Aorta (tissue), 5 donors: ENCODE data around the gene SLC8A1. TPM values are rescaled to one million over a fixed set of nuclear protein-coding genes. Genes with fewer than 3 reads are reported as not detected.

ENCODE experiments used
- ATAC-seq: fragments of 200-7000 bp; cut with Tn5 transposase; one replicate; pipeline ENCODE4 v1.9.1; 2022; ENCODE audit warnings: moderate library complexity; ENCODE audit not compliant: low FRiP score
- DNase-seq, 2 donors: peaks; one replicate each; pipeline ENCODE4 v3.0.0-alpha.2; 2020
- H3K27ac ChIP-seq, 2 donors: one replicate each; pipeline ENCODE4 v1.5.1; 2013; ENCODE audit warnings: low read length in 2 of 2, mild to moderate bottlenecking in 2 of 2, moderate library complexity in 2 of 2, control low read depth in 1 of 2, inconsistent platforms in 1 of 2, low read depth in 1 of 2
- H3K27me3 ChIP-seq, 2 donors: one replicate each; pipeline ENCODE4 v1.6.1; 2013; ENCODE audit warnings: control low read depth in 1 of 2, low read length in 1 of 2, mild to moderate bottlenecking in 1 of 2, moderate library complexity in 1 of 2; ENCODE audit not compliant: insufficient read depth in 2 of 2, control insufficient read depth in 1 of 2
- H3K36me3 ChIP-seq, 2 donors: one replicate each; pipeline ENCODE4 v1.6.1; 2013; ENCODE audit warnings: control low read depth in 1 of 2, low read length in 1 of 2, mild to moderate bottlenecking in 1 of 2; ENCODE audit not compliant: insufficient read depth in 2 of 2, control insufficient read depth in 1 of 2
- H3K4me1 ChIP-seq, 2 donors: one replicate each; pipeline ENCODE4 v1.6.1; 2013; ENCODE audit warnings: low read length in 2 of 2, control low read depth in 1 of 2, mild to moderate bottlenecking in 1 of 2, moderate library complexity in 1 of 2; ENCODE audit not compliant: insufficient read depth in 2 of 2, control insufficient read depth in 1 of 2
- H3K4me3 ChIP-seq, 2 donors: one replicate each; pipeline ENCODE4 v1.5.1; 2013; ENCODE audit warnings: low read length in 2 of 2, control low read depth in 1 of 2, mild to moderate bottlenecking in 1 of 2
- H3K9me3 ChIP-seq: one replicate; pipeline ENCODE4 v1.6.1; 2013; ENCODE audit warnings: mild to moderate bottlenecking, low read length; ENCODE audit not compliant: control insufficient read depth
- WGBS, 2 donors: extraction: QIAGEN DNeasy Blood & Tissue Kit; methylation state at CpG; one replicate each; pipeline ENCODE4 v1.1.7; 2013; 5-methylcytosine and 5-hydroxymethylcytosine counted together
- intact Hi-C, 2 donors: fragments of 100-400 bp; cut with DNase I; formaldehyde crosslinking; loops; one replicate each; pipeline versions ENCODE4 v1.14.2 to v1.15.0; 2022
- polyA plus RNA-seq, 2 donors: library from polyadenylated mRNA; stranded (reverse); fragments of 200-250 nt; gene quantifications; one replicate each; pipeline ENCODE4 v1.2.3, GENCODE V29; 2013
- total RNA-seq, 2 donors: library from RNA; stranded (reverse); fragmentation: NEBNext Ultra II Directional; extraction: Animal tissue kit (Norgen Biotek cat#: 25700); gene quantifications; one replicate each; pipeline ENCODE4 v1.2.1, GENCODE V29; 2021
- donor health status: healthy with polysubstance abuse.
- donor health status: Bipolar disorder and iron deficiency.
- donor health status: DM: no; HTN: no; CAD: no.
- donor health status: DM: no; HTN: no; CAD: no.
- donor health status: DM: yes; HTN: yes; CAD: no.

Gene SLC8A1
- total and polyA plus RNA-seq, 4 donors: 0.38 to 35.9 (median 15.7) TPM

DNA sequence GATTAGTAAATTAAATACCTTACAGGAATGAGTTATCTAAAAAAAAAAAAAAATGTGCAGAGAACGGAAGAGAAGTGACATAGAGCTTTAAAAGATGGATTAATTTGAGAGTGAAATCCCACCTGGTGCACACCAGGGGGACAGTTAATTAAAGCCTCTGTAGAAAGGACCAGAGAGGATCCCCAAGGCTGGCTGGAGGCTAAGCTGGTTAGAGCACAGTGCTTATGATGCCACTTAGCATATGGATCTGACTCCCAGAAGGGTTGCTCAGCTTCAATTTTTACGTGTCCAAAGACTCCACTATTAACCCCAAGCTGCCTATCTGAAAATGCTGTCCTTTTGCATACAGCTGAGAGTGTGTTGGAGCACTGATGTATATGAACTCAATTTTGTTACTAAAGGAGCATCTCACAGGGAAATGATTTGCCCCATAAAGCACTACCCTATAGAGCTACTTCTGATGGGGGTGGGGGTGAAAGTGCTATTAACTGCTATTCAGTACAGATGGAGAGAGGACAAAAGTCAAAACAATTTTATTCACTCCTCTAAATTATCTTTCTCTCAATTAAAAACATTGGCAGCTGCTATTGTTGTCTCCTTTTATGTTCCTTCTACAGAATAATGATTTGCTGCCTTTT is 15.2 kb upstream of the SLC8A1 start:
- WGBS, 2 donors: 79 to 81% methylated on average over 2 of the region's 2 CpGs
- DNase-seq: no peak
- Histone ChIP-seq H3K4me3 (no peak overlapping the region), H3K9me3 (peaks cover 1% of the 10 kb centered on the region), H3K27me3 (no peaks in the 10 kb centered on the region), H3K36me3 (no peaks in the 10 kb centered on the region), H3K27ac (no peak overlapping the region), H3K4me1 (no peaks in the 10 kb centered on the region)
- intact Hi-C loops: no loop called here
- no peak for ATAC-seq

DNA sequence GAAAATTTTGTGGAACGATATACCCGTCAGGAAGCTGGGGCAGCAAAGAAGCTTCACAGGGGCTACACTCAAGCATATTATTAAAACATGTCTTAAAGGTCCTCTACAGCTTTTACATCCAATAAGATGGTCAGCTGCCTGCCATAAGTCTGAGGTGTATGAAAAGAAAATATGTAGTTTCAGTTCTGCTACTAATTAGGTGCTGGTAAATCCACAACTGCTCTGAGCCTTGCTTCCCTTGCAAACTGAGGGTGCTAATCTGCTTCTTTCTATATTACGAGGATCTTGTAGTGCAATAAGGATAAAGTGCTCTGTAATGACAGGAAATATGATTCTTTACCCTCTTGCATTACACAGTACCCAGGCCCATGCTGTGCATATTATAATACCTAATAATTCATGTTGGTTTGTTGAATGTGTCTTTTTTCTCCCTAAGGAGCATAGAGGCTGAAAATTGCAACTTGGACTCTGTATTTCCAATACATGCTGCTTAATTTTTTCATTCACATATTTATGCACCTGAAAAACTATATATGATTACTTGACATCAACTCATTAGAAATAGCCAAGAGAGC is 14.5 kb upstream of the SLC8A1 start:
- no peak overlapping the region for H3K27ac ChIP-seq
- 97% methylated on average over 3 of the region's 3 CpGs for WGBS, 2 donors
- ATAC-seq (no peak), DNase-seq (no peak)
- intact Hi-C loops: no loop called here
- H3K36me3 ChIP-seq: no peaks in the 10 kb centered on the region
- H3K4me1 ChIP-seq: no peaks in the 10 kb centered on the region
- H3K4me3 ChIP-seq: no peak overlapping the region
- H3K27me3 ChIP-seq: no peaks in the 10 kb centered on the region
- peaks cover 1% of the 10 kb centered on the region for H3K9me3 ChIP-seq

DNA sequence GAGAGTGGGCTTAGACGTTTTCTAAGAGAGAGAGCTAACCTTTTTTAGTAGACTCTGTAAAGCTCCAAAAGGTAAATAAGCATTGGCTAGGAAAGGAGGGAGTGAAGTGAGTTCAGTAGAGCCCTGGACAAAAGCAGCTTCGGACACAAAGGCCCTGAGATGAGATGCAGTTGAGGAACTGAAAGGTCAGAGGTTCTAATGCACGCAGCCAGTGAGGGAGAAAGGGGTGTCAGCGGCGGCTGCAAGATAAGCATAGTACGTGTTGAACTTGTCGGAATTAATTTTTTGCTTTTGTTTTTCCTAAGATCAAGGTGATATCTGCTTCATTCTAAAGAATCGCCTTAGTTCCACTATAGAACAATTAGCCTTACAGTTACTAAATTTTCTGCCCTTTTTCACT is 11.2 kb upstream of the SLC8A1 start:
- no peaks in the 10 kb centered on the region for H3K36me3 ChIP-seq
- H3K9me3 ChIP-seq: peaks cover 1% of the 10 kb centered on the region
- no peaks in the 10 kb centered on the region for H3K4me1 ChIP-seq
- H3K27ac ChIP-seq: no peak overlapping the region
- no peak for DNase-seq
- no peak for ATAC-seq
- H3K27me3 ChIP-seq: no peaks in the 10 kb centered on the region
- intact Hi-C loops: no loop called here
- 90 to 91% methylated on average over 8 of the region's 8 CpGs for WGBS, 2 donors
- H3K4me3 ChIP-seq: no peak overlapping the region

DNA sequence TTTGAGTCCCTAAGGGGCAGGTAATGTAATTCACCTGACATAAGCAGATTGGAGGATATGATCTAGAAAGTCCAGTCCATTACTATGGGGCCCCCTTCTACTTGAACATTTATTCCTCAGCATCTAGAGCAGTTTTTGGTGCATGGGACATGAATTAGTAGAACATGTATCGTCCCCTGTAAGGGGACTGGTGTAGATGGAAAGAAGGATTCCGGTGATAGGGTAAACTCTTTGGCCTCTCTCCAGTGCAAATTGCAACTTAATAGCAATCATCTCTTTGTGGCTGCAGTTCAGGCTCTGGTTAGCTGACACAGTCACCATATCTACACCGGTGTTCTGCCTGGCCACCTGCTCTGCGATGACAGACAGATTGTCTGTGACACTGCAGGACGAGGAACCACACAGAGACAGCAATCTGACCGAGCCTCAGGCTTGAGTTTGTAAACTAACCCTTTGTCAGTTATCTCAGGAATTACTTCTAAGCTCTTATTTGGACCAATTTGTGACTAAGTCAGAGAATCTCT is 6.4 kb upstream of the SLC8A1 start:
- Histone ChIP-seq H3K4me3 (no peak overlapping the region), H3K27ac (no peak overlapping the region), H3K4me1 (no peaks in the 10 kb centered on the region), H3K9me3 (no peaks in the 10 kb centered on the region), H3K27me3 (no peaks in the 10 kb centered on the region), H3K36me3 (no peaks in the 10 kb centered on the region)
- 76 to 80% methylated on average over 6 of the region's 6 CpGs for WGBS, 2 donors
- intact Hi-C loops: no loop called here
- DNase-seq (no peak), ATAC-seq (no peak)

DNA sequence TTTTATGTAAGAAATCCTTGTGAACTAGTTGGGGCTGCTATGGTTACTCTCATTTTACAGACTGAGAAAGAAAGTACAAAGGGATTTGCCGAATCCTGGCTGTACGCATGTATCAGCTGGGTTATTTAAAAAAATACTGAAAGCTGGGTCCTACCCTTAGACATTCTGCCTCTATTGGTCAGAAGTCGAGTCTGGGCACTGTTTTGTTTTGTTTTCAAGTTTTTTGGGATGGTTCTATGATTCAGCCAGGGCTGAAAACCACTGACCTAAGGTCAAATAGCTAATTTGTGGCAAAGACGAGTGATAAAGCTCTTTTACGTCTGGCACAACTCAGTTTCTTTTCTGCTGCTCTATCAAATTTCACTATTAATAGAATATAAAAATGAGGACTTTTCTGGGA is 5.9 kb upstream of the SLC8A1 start:
- no peaks in the 10 kb centered on the region for H3K9me3 ChIP-seq
- no peak for DNase-seq
- H3K36me3 ChIP-seq: no peaks in the 10 kb centered on the region
- H3K27ac ChIP-seq: no peak overlapping the region
- ATAC-seq: no peak
- intact Hi-C loops: no loop called here
- 26 to 37% methylated on average over 5 of the region's 5 CpGs for WGBS, 2 donors
- H3K27me3 ChIP-seq: no peaks in the 10 kb centered on the region
- H3K4me1 ChIP-seq: no peaks in the 10 kb centered on the region
- H3K4me3 ChIP-seq: no peak overlapping the region

DNA sequence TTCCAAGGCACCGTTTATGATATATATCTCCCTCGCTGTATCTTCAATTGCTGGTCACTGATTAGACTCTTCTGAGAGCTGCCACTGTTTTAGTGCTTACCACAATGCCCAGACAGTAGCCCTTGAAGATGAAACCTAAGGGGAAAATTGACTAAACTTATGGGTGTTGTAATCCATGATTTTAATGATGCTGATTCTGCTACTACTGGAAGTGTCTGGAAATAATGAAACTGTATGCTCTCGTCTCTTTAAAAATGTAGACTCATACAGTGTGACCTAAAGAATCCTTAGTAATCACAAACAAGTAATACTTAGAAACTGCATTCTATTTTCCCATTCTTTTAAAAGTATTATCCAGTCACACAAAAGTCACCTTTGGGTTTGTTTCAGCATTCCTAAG is 5.5 kb upstream of the SLC8A1 start:
- no peaks in the 10 kb centered on the region for H3K4me1 ChIP-seq

DNA sequence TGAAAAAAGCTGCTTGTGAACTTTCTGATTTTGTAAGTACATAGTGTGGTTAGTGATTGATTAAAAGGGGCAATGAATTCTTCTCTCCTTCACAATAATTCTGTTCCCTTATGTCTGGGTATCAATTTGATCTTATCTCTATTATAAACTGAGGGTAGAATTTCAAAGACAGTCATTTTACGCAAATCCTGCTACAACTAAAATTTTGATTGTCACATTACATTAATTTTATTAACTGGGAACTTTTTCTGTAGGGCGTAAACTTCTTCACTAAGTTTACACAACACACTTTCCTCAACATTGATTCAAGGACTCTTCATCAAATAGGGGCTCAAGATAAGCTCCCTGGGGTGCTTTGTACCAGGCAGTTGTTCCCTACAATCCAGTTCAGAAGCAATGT is 5.0 kb upstream of the SLC8A1 start:
- 95 to 96% methylated on average over 2 of the region's 2 CpGs for WGBS, 2 donors

More for the DNA sequence above, 5.5 kb upstream of the SLC8A1 start:
- Histone ChIP-seq H3K9me3 (no peaks in the 10 kb centered on the region), H3K4me3 (no peak overlapping the region), H3K27me3 (no peaks in the 10 kb centered on the region), H3K36me3 (no peaks in the 10 kb centered on the region), H3K27ac (no peak overlapping the region)
- no peak for DNase-seq
- intact Hi-C loops: no loop called here
- WGBS, 2 donors: 79 to 86% methylated on average over 3 of the region's 3 CpGs
- no peak for ATAC-seq

DNA sequence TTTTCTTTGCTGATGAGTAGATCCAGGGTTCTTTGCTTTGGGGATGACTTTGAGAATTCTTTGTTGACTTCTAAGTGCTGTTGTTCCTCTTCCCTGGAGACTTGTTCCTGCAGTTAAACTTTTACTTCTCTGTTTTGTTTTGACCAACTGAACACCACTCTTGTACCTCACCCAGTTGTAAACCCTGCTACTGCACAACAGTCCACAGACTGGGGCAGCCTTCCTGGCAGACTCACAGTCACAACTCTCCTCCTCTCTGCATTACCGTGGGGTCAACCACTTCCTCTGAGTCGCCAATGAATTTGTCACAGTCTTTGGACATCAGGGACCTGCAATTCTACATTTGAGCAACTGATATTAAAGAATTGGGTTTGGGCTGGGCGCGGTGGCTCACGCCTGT is 3.8 kb upstream of the SLC8A1 start:
- H3K27me3 ChIP-seq: no peaks in the 10 kb centered on the region
- ATAC-seq: no peak
- intact Hi-C loops: no loop called here
- no peaks in the 10 kb centered on the region for H3K4me1 ChIP-seq
- H3K4me3 ChIP-seq: no peak overlapping the region
- H3K36me3 ChIP-seq: no peaks in the 10 kb centered on the region
- H3K27ac ChIP-seq: no peak overlapping the region
- WGBS, 2 donors: 86 to 93% methylated on average over 5 of the region's 5 CpGs
- DNase-seq: peak in 1 of 2 donors; percentile 59
- no peaks in the 10 kb centered on the region for H3K9me3 ChIP-seq

More for the DNA sequence above, 5.0 kb upstream of the SLC8A1 start:
- Histone ChIP-seq H3K27ac (no peak overlapping the region), H3K36me3 (no peaks in the 10 kb centered on the region), H3K27me3 (no peaks in the 10 kb centered on the region), H3K9me3 (no peaks in the 10 kb centered on the region), H3K4me3 (no peak overlapping the region), H3K4me1 (no peaks in the 10 kb centered on the region)
- intact Hi-C loops: no loop called here
- DNase-seq (no peak), ATAC-seq (no peak)

DNA sequence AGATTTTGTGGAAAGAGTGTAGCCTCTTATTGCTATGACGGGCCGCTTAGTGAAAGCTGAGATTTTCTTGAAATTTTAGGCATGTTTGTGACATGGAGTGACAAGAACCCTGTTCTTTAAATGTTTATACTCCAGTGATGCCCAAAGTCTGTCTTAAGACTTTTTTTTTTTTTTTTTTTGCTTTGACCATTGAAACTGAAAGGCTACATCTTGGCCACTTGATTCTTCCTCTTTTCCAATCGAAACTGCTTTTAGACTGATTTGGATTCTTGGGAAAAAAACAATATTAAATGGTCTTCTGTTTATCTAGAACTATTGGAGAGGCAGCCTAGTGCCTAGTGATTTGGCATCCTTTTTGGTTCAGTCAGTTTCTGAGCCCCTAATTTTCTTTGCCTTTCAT is 2.4 kb upstream of the SLC8A1 start:
- 93 to 97% methylated on average over 3 of the region's 3 CpGs for WGBS, 2 donors
- intact Hi-C loops: loop anchor here (5.0 kb wide), 1 partner anchor 212 kb away; no protein-coding TSS in a partner anchor
- DNase-seq (no peak), ATAC-seq (no peak)
- Histone ChIP-seq H3K27me3 (no peaks in the 10 kb centered on the region), H3K9me3 (no peaks in the 10 kb centered on the region), H3K4me1 (no peaks in the 10 kb centered on the region), H3K27ac (no peak overlapping the region), H3K36me3 (no peaks in the 10 kb centered on the region), H3K4me3 (no peak overlapping the region)
